Measurements from ENCODE around the gene RHOU. TPM values are rescaled to one million over a fixed set of nuclear protein-coding genes. Genes with fewer than 3 reads are reported as not detected.

Gene RHOU
- total RNA-seq, 3 donors from 2014 or later: 30.7 to 45.1 (median 39.3) TPM

- ATAC-seq: peak; percentile 93
- Histone ChIP-seq H3K4me3 (no peak overlapping the region), H3K36me3 (ENCODE audit: low read depth) (no peaks in the 10 kb centered on the region), H3K9me3 (no peaks in the 10 kb centered on the region), H3K4me1 (ENCODE audit: low read depth) (peaks cover 15% of the 10 kb centered on the region)
- TF ChIP-seq CTCF (IDR thresholded peaks at IDR 0.05): no peak
- intact Hi-C loops (cut with DNase I, micrococcal nuclease): no loop called here
- peak in 2 of 3 donors; percentile 53 to 81 for DNase-seq
Observed at GRCh38 chr1:228782662-228783417, 47.6 kb downstream of the RHOU start.

- ATAC-seq: peak; percentile 19
Observed at GRCh38 chr1:228783418-228784040, 48.2 kb downstream of the RHOU start.

GRCh38 chr1:228784181-228784580 is 48.9 kb downstream of the RHOU start:
- no peak for TF ChIP-seq CTCF (IDR thresholded peaks at IDR 0.05)
- H3K9me3 ChIP-seq: no peaks in the 10 kb centered on the region
- intact Hi-C loops (cut with DNase I, micrococcal nuclease): no loop called here
- ATAC-seq (peak; percentile 47), DNase-seq (peak in 1 of 3 donors; percentile 36)
- H3K36me3 ChIP-seq (ENCODE audit: low read depth): no peaks in the 10 kb centered on the region
- no peak overlapping the region for H3K4me3 ChIP-seq
- H3K4me1 ChIP-seq (ENCODE audit: low read depth): peaks cover 15% of the 10 kb centered on the region

More at GRCh38 chr1:228783418-228784040, 48.2 kb downstream of the RHOU start:
- no peaks in the 10 kb centered on the region for H3K36me3 ChIP-seq (ENCODE audit: low read depth)
- peak in 1 of 3 donors; percentile 43 for DNase-seq
- H3K4me1 ChIP-seq (ENCODE audit: low read depth): peaks cover 15% of the 10 kb centered on the region
- no peak overlapping the region for H3K4me3 ChIP-seq
- intact Hi-C loops (cut with DNase I, micrococcal nuclease): no loop called here
- H3K9me3 ChIP-seq: no peaks in the 10 kb centered on the region
- no peak for TF ChIP-seq CTCF (IDR thresholded peaks at IDR 0.05)

GRCh38 chr1:228785366-228786330 is 50.4 kb downstream of the RHOU start:
- Histone ChIP-seq H3K9me3 (no peaks in the 10 kb centered on the region), H3K36me3 (ENCODE audit: low read depth) (no peaks in the 10 kb centered on the region), H3K4me1 (ENCODE audit: low read depth) (peaks cover 15% of the 10 kb centered on the region), H3K4me3 (no peak overlapping the region)
- no peak for TF ChIP-seq CTCF (IDR thresholded peaks at IDR 0.05)
- DNase-seq (no peak), ATAC-seq (no peak)
- intact Hi-C loops (cut with DNase I, micrococcal nuclease): no loop called here

- intact Hi-C loops (cut with DNase I, micrococcal nuclease): no loop called here
- peaks cover 15% of the 10 kb centered on the region for H3K4me1 ChIP-seq (ENCODE audit: low read depth)
- no peaks in the 10 kb centered on the region for H3K9me3 ChIP-seq
- H3K4me3 ChIP-seq: no peak overlapping the region
- DNase-seq (no peak), ATAC-seq (no peak)
- H3K36me3 ChIP-seq (ENCODE audit: low read depth): no peaks in the 10 kb centered on the region
- no peak for TF ChIP-seq CTCF (IDR thresholded peaks at IDR 0.05)
Observed at GRCh38 chr1:228786361-228787129, 51.3 kb downstream of the RHOU start.
